ENCODE measurements around the gene DPEP2. TPM values are rescaled to one million over a fixed set of nuclear protein-coding genes. Genes with fewer than 3 reads are reported as not detected.
"Not testable (repeated sequence)": the region's sequence is repeated elsewhere in the genome, so short reads cannot be mapped to it uniquely, and the experiment has no call there.

The DPEP2 gene
- total and polyA plus RNA-seq, 3 experiments from 2014 or later, result 6.2 to 34.0 (median 6.4) TPM

- not testable (repeated sequence) for H3K36me3 ChIP-seq (ENCODE audit: insufficient read depth, low read length); H3K27me3 ChIP-seq (ENCODE audit: insufficient read depth, low read length, poor library complexity, severe bottlenecking); H3K27me3 Mint-ChIP-seq; H3K9me3 ChIP-seq (ENCODE audit: low read length); H3K9me3 Mint-ChIP-seq
- Mint-ChIP-seq H3K4me3 (peak overlapping the region; percentile 73 to 88 (median 82)), H3K27ac (peak overlapping the region; percentile 78 to 98 (median 95)), H3K36me3 (peaks cover 0 to 19% (median 2%) of the 10 kb centered on the region in 3 donors), H3K4me1 (peaks cover 27 to 54% (median 38%) of the 10 kb centered on the region in 3 donors)
- DNase-seq, result peak in 1 of 5 donors; percentile 30
- Histone ChIP-seq H3K4me3 (ENCODE audit: low read length) (peak overlapping the region; percentile 41), H3K27ac (ENCODE audit: low read depth, low read length) (peak overlapping the region; percentile 71), H3K4me1 (ENCODE audit: insufficient read depth, low read length) (peaks cover 25% of the 10 kb centered on the region)
- ChIA-PET CTCF (interaction anchor here (0.7 to 3.6 kb wide), 15 partner anchors 9 to 110 kb away, joined by 3 to 13 read pairs (median 4); partner anchors contain the start of genes DUS2, NFATC3 and NRN1L), POLR2A (interaction anchor here (0.7 to 1.4 kb wide), 2 partner anchors 12 to 842 kb away, joined by 8 to 9 read pairs; no protein-coding TSS in a partner anchor)
Measured at GRCh38 chr16:67994040-67994408, 5.3 kb downstream of the DPEP2 start.

- Mint-ChIP-seq H3K36me3 (peaks cover 0 to 14% (median 2%) of the 10 kb centered on the region in 3 donors), H3K4me1 (peaks cover 22 to 48% (median 32%) of the 10 kb centered on the region in 3 donors), H3K4me3 (peak overlapping the region; percentile 73 to 88 (median 82)), H3K27ac (peak overlapping the region; percentile 78 to 98 (median 95)), H3K9me3 (no peaks in the 10 kb centered on the region), H3K27me3 (no peaks in the 10 kb centered on the region)
- H3K4me1 ChIP-seq (ENCODE audit: insufficient read depth, low read length), result peaks cover 23% of the 10 kb centered on the region
- ChIA-PET CTCF (interaction anchor here (0.7 to 3.6 kb wide), 16 partner anchors 9 to 110 kb away, joined by 3 to 13 read pairs (median 4); partner anchors contain the start of genes DDX28, DUS2, NFATC3 and NRN1L), POLR2A (interaction anchor here (0.7 to 1.4 kb wide), 2 partner anchors 12 to 842 kb away, joined by 8 to 9 read pairs; no protein-coding TSS in a partner anchor)
- H3K4me3 ChIP-seq (ENCODE audit: low read length), result peak overlapping the region; percentile 41
- no peaks in the 10 kb centered on the region for H3K9me3 ChIP-seq (ENCODE audit: low read length)
- H3K27ac ChIP-seq (ENCODE audit: low read depth, low read length), result peak overlapping the region; percentile 71
- no peaks in the 10 kb centered on the region for H3K36me3 ChIP-seq (ENCODE audit: insufficient read depth, low read length)
- DNase-seq, result peak; percentile 75 to 85 (median 81)
- H3K27me3 ChIP-seq (ENCODE audit: insufficient read depth, low read length, poor library complexity, severe bottlenecking), result no peaks in the 10 kb centered on the region
Measured at GRCh38 chr16:67993207-67994039, 5.9 kb downstream of the DPEP2 start.

- Histone ChIP-seq H3K27ac (ENCODE audit: low read depth, low read length) (peak overlapping the region; percentile 12), H3K27me3 (ENCODE audit: insufficient read depth, low read length, poor library complexity, severe bottlenecking) (no peaks in the 10 kb centered on the region), H3K36me3 (ENCODE audit: insufficient read depth, low read length) (no peaks in the 10 kb centered on the region), H3K9me3 (ENCODE audit: low read length) (no peaks in the 10 kb centered on the region), H3K4me3 (ENCODE audit: low read length) (peak overlapping the region; percentile 41), H3K4me1 (ENCODE audit: insufficient read depth, low read length) (peaks cover 22% of the 10 kb centered on the region)
- DNase-seq, result no peak
- Mint-ChIP-seq H3K36me3 (peaks cover 0 to 14% (median 2%) of the 10 kb centered on the region in 3 donors), H3K4me1 (peaks cover 20 to 46% (median 32%) of the 10 kb centered on the region in 3 donors), H3K4me3 (peak overlapping the region in 6 of 7 donors; percentile 13 to 80 (median 42)), H3K9me3 (no peaks in the 10 kb centered on the region), H3K27ac (peak overlapping the region in 4 of 8 donors; percentile 61 to 98 (median 82)), H3K27me3 (no peaks in the 10 kb centered on the region)
- CTCF ChIA-PET, result interaction anchor here (1.2 to 6.4 kb wide), 4 partner anchors 13 to 109 kb away, joined by 3 to 39 read pairs (median 12); partner anchors contain the start of genes DDX28, DUS2 and NRN1L
- POLR2A ChIA-PET, result interaction anchor here (1.5 kb wide), 1 partner anchor 48 kb away, joined by 5 read pairs; no protein-coding TSS in a partner anchor
Measured at GRCh38 chr16:67992661-67993206, 6.5 kb downstream of the DPEP2 start.

GRCh38 chr16:67990018-67990386, 9.3 kb downstream of the DPEP2 start:
- no peak overlapping the region for H3K27ac ChIP-seq (ENCODE audit: low read depth, low read length)
- H3K9me3 ChIP-seq (ENCODE audit: low read length), result no peaks in the 10 kb centered on the region
- no peak overlapping the region for H3K4me3 ChIP-seq (ENCODE audit: low read length)
- no peaks in the 10 kb centered on the region for H3K36me3 ChIP-seq (ENCODE audit: insufficient read depth, low read length)
- no peak for DNase-seq
- peaks cover 20% of the 10 kb centered on the region for H3K4me1 ChIP-seq (ENCODE audit: insufficient read depth, low read length)
- Mint-ChIP-seq H3K36me3 (peaks cover 0 to 11% (median 0%) of the 10 kb centered on the region in 3 donors), H3K27ac (peak overlapping the region in 2 of 8 donors; percentile 80 to 94), H3K4me3 (peak overlapping the region in 1 of 7 donors; percentile 40), H3K9me3 (no peaks in the 10 kb centered on the region), H3K4me1 (peaks cover 11 to 26% (median 23%) of the 10 kb centered on the region in 3 donors), H3K27me3 (no peaks in the 10 kb centered on the region)
- CTCF ChIA-PET, result interaction anchor here (6.4 kb wide), 1 partner anchor 51 kb away, joined by 39 read pairs; no protein-coding TSS in a partner anchor
- no peaks in the 10 kb centered on the region for H3K27me3 ChIP-seq (ENCODE audit: insufficient read depth, low read length, poor library complexity, severe bottlenecking)
- POLR2A ChIA-PET, result no interaction called here

GRCh38 chr16:67989322-67990017, 9.8 kb downstream of the DPEP2 start:
- CTCF ChIA-PET, result interaction anchor here (1.0 to 6.4 kb wide), 2 partner anchors 51 to 105 kb away, joined by 4 to 39 read pairs; no protein-coding TSS in a partner anchor
- POLR2A ChIA-PET, result interaction anchor here (0.6 kb wide), 1 partner anchor 18 kb away, joined by 3 read pairs; no protein-coding TSS in a partner anchor
- peaks cover 11 to 26% (median 23%) of the 10 kb centered on the region in 3 donors for H3K4me1 Mint-ChIP-seq
- H3K36me3 Mint-ChIP-seq, result peaks cover 0 to 11% (median 0%) of the 10 kb centered on the region in 3 donors
- no peak overlapping the region for H3K4me3 ChIP-seq (ENCODE audit: low read length)
- H3K27me3 ChIP-seq (ENCODE audit: insufficient read depth, low read length, poor library complexity, severe bottlenecking), result no peaks in the 10 kb centered on the region
- no peak for DNase-seq
- H3K36me3 ChIP-seq (ENCODE audit: insufficient read depth, low read length), result no peaks in the 10 kb centered on the region
- H3K4me3 Mint-ChIP-seq, result no peak overlapping the region
- H3K9me3 ChIP-seq (ENCODE audit: low read length), result no peaks in the 10 kb centered on the region
- H3K27ac Mint-ChIP-seq, result peak overlapping the region in 2 of 8 donors; percentile 6 to 47
- H3K9me3 Mint-ChIP-seq, result no peaks in the 10 kb centered on the region
- H3K27ac ChIP-seq (ENCODE audit: low read depth, low read length), result no peak overlapping the region
- H3K27me3 Mint-ChIP-seq, result no peaks in the 10 kb centered on the region
- peaks cover 26% of the 10 kb centered on the region for H3K4me1 ChIP-seq (ENCODE audit: insufficient read depth, low read length)

- H3K9me3 ChIP-seq (ENCODE audit: low read length), result no peaks in the 10 kb centered on the region
- CTCF ChIA-PET, result interaction anchor here (0.8 to 6.4 kb wide), 3 partner anchors 47 to 104 kb away, joined by 4 to 39 read pairs (median 4); no protein-coding TSS in a partner anchor
- H3K27ac Mint-ChIP-seq, result peak overlapping the region in 4 of 8 donors; percentile 35 to 75 (median 65)
Measured at GRCh38 chr16:67988675-67989074, 10.6 kb downstream of the DPEP2 start.

GRCh38 chr16:67987460-67988160, 11.7 kb downstream of the DPEP2 start:
- POLR2A ChIA-PET, result interaction anchor here (0.7 kb wide), 1 partner anchor 18 kb away, joined by 3 read pairs; no protein-coding TSS in a partner anchor
- peaks cover 24% of the 10 kb centered on the region for H3K4me1 ChIP-seq (ENCODE audit: insufficient read depth, low read length)

More at GRCh38 chr16:67988675-67989074, 10.6 kb downstream of the DPEP2 start:
- H3K27me3 Mint-ChIP-seq, result no peaks in the 10 kb centered on the region
- POLR2A ChIA-PET, result interaction anchor here (0.6 kb wide), 1 partner anchor 18 kb away, joined by 3 read pairs; no protein-coding TSS in a partner anchor
- H3K4me3 Mint-ChIP-seq, result no peak overlapping the region
- H3K4me1 ChIP-seq (ENCODE audit: insufficient read depth, low read length), result peaks cover 28% of the 10 kb centered on the region
- peaks cover 0 to 11% (median 0%) of the 10 kb centered on the region in 3 donors for H3K36me3 Mint-ChIP-seq
- no peak overlapping the region for H3K4me3 ChIP-seq (ENCODE audit: low read length)
- peaks cover 11 to 27% (median 22%) of the 10 kb centered on the region in 3 donors for H3K4me1 Mint-ChIP-seq
- H3K27ac ChIP-seq (ENCODE audit: low read depth, low read length), result no peak overlapping the region
- no peaks in the 10 kb centered on the region for H3K27me3 ChIP-seq (ENCODE audit: insufficient read depth, low read length, poor library complexity, severe bottlenecking)
- H3K36me3 ChIP-seq (ENCODE audit: insufficient read depth, low read length), result no peaks in the 10 kb centered on the region
- no peak for DNase-seq
- H3K9me3 Mint-ChIP-seq, result no peaks in the 10 kb centered on the region

More at GRCh38 chr16:67987460-67988160, 11.7 kb downstream of the DPEP2 start:
- no peak overlapping the region for H3K4me3 Mint-ChIP-seq
- peak overlapping the region in 7 of 8 donors; percentile 10 to 96 (median 69) for H3K27ac Mint-ChIP-seq
- H3K27me3 Mint-ChIP-seq, result no peaks in the 10 kb centered on the region
- H3K27ac ChIP-seq (ENCODE audit: low read depth, low read length), result no peak overlapping the region
- no peaks in the 10 kb centered on the region for H3K9me3 Mint-ChIP-seq
- DNase-seq, result no peak
- no peaks in the 10 kb centered on the region for H3K27me3 ChIP-seq (ENCODE audit: insufficient read depth, low read length, poor library complexity, severe bottlenecking)
- H3K9me3 ChIP-seq (ENCODE audit: low read length), result no peaks in the 10 kb centered on the region
- CTCF ChIA-PET, result interaction anchor here (1.2 to 6.4 kb wide), 2 partner anchors 19 to 53 kb away, joined by 3 to 39 read pairs; no protein-coding TSS in a partner anchor
- H3K36me3 ChIP-seq (ENCODE audit: insufficient read depth, low read length), result no peaks in the 10 kb centered on the region
- no peak overlapping the region for H3K4me3 ChIP-seq (ENCODE audit: low read length)
- peaks cover 13 to 25% (median 21%) of the 10 kb centered on the region in 3 donors for H3K4me1 Mint-ChIP-seq
- H3K36me3 Mint-ChIP-seq, result peaks cover 0 to 11% (median 0%) of the 10 kb centered on the region in 3 donors

All from CD8-positive, alpha-beta memory T cell (primary cell).